Fibroblast of lung (primary cell): ENCODE data around the gene WNK3.

Source experiments
- CTCF ChIP-seq, 2 donors: IDR thresholded peaks in 1 of 2; conservative IDR thresholded peaks in 1 of 2; 1 replicate in 1 of 2; 2 replicates in 1 of 2; pipeline ENCODE4 v1.5.1; 2011 to 2012; ENCODE audit warnings: low read length in 2 of 2, control low read depth in 1 of 2, inconsistent platforms in 1 of 2, low read depth in 1 of 2, mild to moderate bottlenecking in 1 of 2
- EZH2 ChIP-seq: IDR thresholded peaks from 2 replicates; pipeline ENCODE4 v1.5.1; 2012; ENCODE audit warnings: low read length, control low read depth, mild to moderate bottlenecking; ENCODE audit errors: missing control alignments

- no peak for TF ChIP-seq CTCF (conservative IDR thresholded peaks at IDR 0.05 in 1 of 2, IDR thresholded peaks at IDR 0.05 in 1 of 2; ENCODE audit: low read depth in 1 of 2, low read length in 2 of 2)
- TF ChIP-seq EZH2 = no peak
Observed at GRCh38 chrX:54177306-54177705, 180.5 kb downstream of the WNK3 start.
